SK-N-SH (cell line): ENCODE data around the gene TNFRSF11A. TPM values are rescaled to one million over a fixed set of nuclear protein-coding genes. Genes with fewer than 3 reads are reported as not detected.

Experiments used
- CTCF ChIA-PET: fragments of 300-600, 350-600 bp; formaldehyde crosslinking; extraction: SDS; loops from one replicate; lab custom pipeline; 2021; lab: Yijun Ruan, JAX
- POLR2A ChIA-PET: fragments of 350-600 bp; sonication (Branson Sonifier 250); formaldehyde crosslinking; extraction: SDS; loops from one replicate; lab custom pipeline; 2020; ENCODE audit warnings: antibody characterized with exemption, inconsistent platforms; lab: Yijun Ruan, JAX
- DNase-seq: peaks from one replicate; pipeline ENCODE4 v3.0.0; 2012
- H2AFZ ChIP-seq: fragments of 200-600 bp; sonication (generic); 2 replicates; pipeline ENCODE4 v1.8.1; 2016; ENCODE audit warnings: antibody characterized with exemption, mild to moderate bottlenecking, low read depth
- H3F3A ChIP-seq: fragments of 200-600 bp; sonication (generic); replicated peaks from 2 replicates; pipeline ENCODE3; 2016; ENCODE audit warnings: antibody characterized with exemption, mild to moderate bottlenecking; ENCODE audit not compliant: insufficient read depth
- H3K27ac ChIP-seq, 2 experiments: fragments of 200-500 bp in 1 of 2; fragments of 200-600 bp in 1 of 2; sonication (Bioruptor generic) in 1 of 2; sonication (generic), shearing (Covaris generic) in 1 of 2; 2 replicates each; pipeline versions ENCODE4 v1.5.1 to v1.6.1; 2014 to 2016; ENCODE audit warnings: low read depth in 2 of 2, inconsistent platforms in 1 of 2, low read length in 1 of 2, mild to moderate bottlenecking in 1 of 2, mixed read lengths in 1 of 2
- H3K27me3 ChIP-seq: fragments of 200-600 bp; sonication (generic), shearing (Covaris generic); 2 replicates; pipeline ENCODE4 v1.6.1; 2016; ENCODE audit warnings: mixed run types; ENCODE audit not compliant: insufficient read depth
- H3K36me3 ChIP-seq, 2 experiments: fragments of 200-500 bp in 1 of 2; fragments of 200-600 bp in 1 of 2; sonication (Bioruptor generic) in 1 of 2; sonication (generic) in 1 of 2; replicated peaks in 1 of 2; 2 replicates each; pipeline versions ENCODE3 to v1.5.1; 2014 to 2016; ENCODE audit warnings: low read length in 1 of 2, mild to moderate bottlenecking in 1 of 2; ENCODE audit not compliant: insufficient read depth in 2 of 2, control insufficient read depth in 1 of 2
- H3K4me1 ChIP-seq, 2 experiments: fragments of 200-500 bp in 1 of 2; fragments of 200-600 bp in 1 of 2; sonication (Bioruptor generic) in 1 of 2; sonication (generic), shearing (Covaris generic) in 1 of 2; 2 replicates each; pipeline versions ENCODE4 v1.5.1 to v1.6.1; 2014 to 2016; ENCODE audit warnings: low read depth in 1 of 2, low read length in 1 of 2, mixed run types in 1 of 2; ENCODE audit not compliant: insufficient read depth in 2 of 2, control insufficient read depth in 1 of 2
- H3K4me2 ChIP-seq: fragments of 200-600 bp; sonication (generic), shearing (Covaris generic); 2 replicates; pipeline ENCODE4 v1.6.1; 2017; ENCODE audit warnings: mixed run types
- H3K4me3 ChIP-seq, 2 experiments: fragments of 200-500 bp in 1 of 2; fragments of 200-600 bp in 1 of 2; sonication (Bioruptor generic) in 1 of 2; sonication (generic), shearing (Covaris generic) in 1 of 2; 2 replicates each; pipeline versions ENCODE4 v1.5.1 to v1.8.1; 2014 to 2016; ENCODE audit warnings: low read depth in 2 of 2, inconsistent platforms in 1 of 2, low read length in 1 of 2, mild to moderate bottlenecking in 1 of 2, mixed read lengths in 1 of 2, moderate library complexity in 1 of 2
- H3K79me2 ChIP-seq: fragments of 200-600 bp; sonication (generic); 2 replicates; pipeline ENCODE4 v1.8.1; 2017; ENCODE audit warnings: mild to moderate bottlenecking; ENCODE audit not compliant: insufficient read depth
- H3K9ac ChIP-seq: fragments of 200-600 bp; sonication (generic); 2 replicates; pipeline ENCODE4 v1.6.1; 2017; ENCODE audit warnings: mixed run types
- H3K9me2 ChIP-seq: fragments of 200-600 bp; sonication (generic); 2 replicates; pipeline ENCODE4 v1.6.1; 2017; ENCODE audit warnings: mixed run types
- H3K9me3 ChIP-seq: fragments of 200-600 bp; sonication (generic); 2 replicates; pipeline ENCODE4 v1.6.1; 2017; ENCODE audit warnings: mixed run types, mild to moderate bottlenecking, moderate library complexity
- H4K20me1 ChIP-seq: fragments of 200-600 bp; sonication (generic); 2 replicates; pipeline ENCODE4 v1.6.1; 2017; ENCODE audit warnings: mild to moderate bottlenecking, mixed run types; ENCODE audit not compliant: insufficient read depth
- ELF1 ChIP-seq: IDR thresholded peaks from 2 replicates; pipeline ENCODE4 v1.4.0; 2012
- EZH2phosphoT487 ChIP-seq: fragments of 200-600 bp; sonication (generic); IDR thresholded peaks from 2 replicates; pipeline ENCODE4 v1.6.1; 2017; ENCODE audit warnings: low read depth, mixed run types, mild to moderate bottlenecking, antibody characterized with exemption, moderate library complexity, borderline replicate concordance
- FOSL2 ChIP-seq: IDR thresholded peaks from 2 replicates; pipeline ENCODE4 v1.4.0; 2012; ENCODE audit warnings: low read depth, mild to moderate bottlenecking, moderate library complexity, borderline replicate concordance
- FOXJ3 ChIP-seq: sonication (generic); formaldehyde crosslinking; IDR thresholded peaks from 2 replicates; pipeline ENCODE4 v1.5.1; 2020; ENCODE audit warnings: mild to moderate bottlenecking, missing genetic modification reagents
- GABPA ChIP-seq: IDR thresholded peaks from 2 replicates; pipeline ENCODE4 v1.4.0; 2012; ENCODE audit warnings: low read depth, mild to moderate bottlenecking
- IRF3 ChIP-seq: fragments of 150-350 bp; IDR thresholded peaks from 2 replicates; pipeline ENCODE4 v1.6.1; 2016; ENCODE audit warnings: mild to moderate bottlenecking, low read depth, low read length
- MXI1 ChIP-seq: IDR thresholded peaks from 2 replicates; pipeline ENCODE4 v1.6.1; 2012; ENCODE audit warnings: mild to moderate bottlenecking, low read depth, low read length, improper control_type of control experiment
- POLR2AphosphoS5 ChIP-seq: IDR thresholded peaks from 2 replicates; pipeline ENCODE4 v1.6.1; 2012; ENCODE audit warnings: low read depth, low read length
- RAD21 ChIP-seq: IDR thresholded peaks from 2 replicates; pipeline ENCODE4 v1.6.1; 2012; ENCODE audit warnings: mild to moderate bottlenecking, low read length
- RCOR1 ChIP-seq: fragments of 150-350 bp; IDR thresholded peaks from 2 replicates; pipeline ENCODE4 v1.6.1; 2017; ENCODE audit warnings: antibody characterized with exemption, low read length
- RFX5 ChIP-seq: IDR thresholded peaks from 2 replicates; pipeline ENCODE4 v1.6.1; 2012; ENCODE audit warnings: mild to moderate bottlenecking, improper control_type of control experiment, low read length
- RXRA ChIP-seq: IDR thresholded peaks from 2 replicates; pipeline ENCODE4 v1.4.0; 2012; ENCODE audit warnings: low read depth, mild to moderate bottlenecking, borderline replicate concordance
- SIN3A ChIP-seq: IDR thresholded peaks from 2 replicates; pipeline ENCODE4 v1.6.1; 2012; ENCODE audit warnings: low read depth, mild to moderate bottlenecking, low read length, moderate library complexity, borderline replicate concordance
- SMC3 ChIP-seq: IDR thresholded peaks from 2 replicates; pipeline ENCODE4 v1.6.1; 2012; ENCODE audit warnings: low read depth, low read length, improper control_type of control experiment
- TAF1 ChIP-seq: IDR thresholded peaks from 2 replicates; pipeline ENCODE4 v1.6.1; 2012; ENCODE audit warnings: low read depth, mild to moderate bottlenecking, low read length, moderate library complexity, borderline replicate concordance
- TCF12 ChIP-seq: IDR thresholded peaks from 2 replicates; pipeline ENCODE4 v1.4.0; 2012
- TEAD4 ChIP-seq: IDR thresholded peaks from 2 replicates; pipeline ENCODE4 v1.4.0; 2012; ENCODE audit warnings: mild to moderate bottlenecking, borderline replicate concordance; ENCODE audit not compliant: insufficient read depth
- YY1 ChIP-seq: IDR thresholded peaks from 2 replicates; pipeline ENCODE4 v1.4.0; 2012; ENCODE audit warnings: low read depth, mild to moderate bottlenecking
- WGBS: methylation state at CpG from one replicate; pipeline ENCODE4 v1.1.6; 2017; ENCODE audit warnings: low lambda C conversion rate; 5-methylcytosine and 5-hydroxymethylcytosine counted together
- polyA plus RNA-seq, 3 experiments: library from polyadenylated mRNA; depleted of rRNA; stranded (reverse); fragments of >200 nt; gene quantifications; 2 replicates each; pipeline ENCODE4 v1.2.3, GENCODE V29; 2012
- TF ChIP-seq, protein P1 (sequence below): fragments of 200-600 bp; sonication (generic); IDR thresholded peaks from 2 replicates; pipeline ENCODE4 v1.6.1; 2017; ENCODE audit warnings: antibody characterized with exemption, mild to moderate bottlenecking, moderate library complexity
- TF ChIP-seq, protein P2 (sequence below): IDR thresholded peaks from 2 replicates; pipeline ENCODE4 v1.4.0; 2012; ENCODE audit warnings: low read depth, borderline replicate concordance

The TNFRSF11A gene
- polyA plus RNA-seq, 1 of the 3 experiments (the other 2 are of a cell fraction), result 5.1 TPM

DNA sequence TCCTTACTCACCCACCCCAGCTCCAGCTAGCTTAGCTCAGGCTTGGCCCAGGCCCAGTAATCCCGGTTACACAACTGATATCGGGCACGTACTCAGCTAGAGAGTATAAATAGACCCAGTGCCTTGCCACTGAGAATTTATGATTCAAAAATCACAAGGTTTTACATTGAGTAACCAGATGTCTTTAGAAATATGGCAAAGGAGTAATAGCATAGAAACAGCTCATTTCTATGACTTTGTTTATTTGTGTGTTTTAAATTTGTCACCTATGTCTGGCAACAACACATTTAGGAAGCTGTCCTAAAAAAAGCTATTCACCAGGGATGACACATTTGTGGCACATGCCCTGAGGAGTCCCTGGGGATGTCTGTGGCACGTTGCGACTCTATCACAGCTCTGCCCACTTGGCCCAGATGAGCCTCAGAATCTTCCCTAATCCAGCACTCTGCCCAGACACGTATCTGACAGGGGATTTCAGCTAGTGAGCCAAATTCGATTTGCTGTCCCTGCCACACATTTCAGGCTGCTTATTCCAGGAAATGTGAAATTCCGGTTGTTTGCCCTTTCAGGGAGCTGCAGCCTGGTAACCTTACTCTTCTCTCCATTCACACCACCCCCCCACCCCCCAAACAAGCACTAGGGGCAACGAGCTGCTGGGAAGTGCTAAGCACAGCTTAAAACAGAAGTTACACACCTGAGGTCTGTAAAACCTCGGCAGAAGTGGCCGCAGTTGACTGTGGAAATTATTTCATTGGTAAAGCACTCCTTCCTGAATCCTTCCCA lies 112.3 kb downstream of the TNFRSF11A start:
- H2AFZ ChIP-seq, result no peak overlapping the region
- no peak overlapping the region for H3K9ac ChIP-seq
- H4K20me1 ChIP-seq, result no peaks in the 10 kb centered on the region
- H3K27ac ChIP-seq, result peak overlapping the region in 1 of 2 experiments; percentile 53; a peak in 1 of 4 replicates
- peak overlapping the region; percentile 23; the same call in 1 of the 2 replicates for H3K4me2 ChIP-seq
- no peaks in the 10 kb centered on the region for H3F3A ChIP-seq
- CTCF ChIA-PET, result interaction anchor here (0.9 to 4.8 kb wide), 5 partner anchors 9 to 545 kb away, joined by 3 to 37 read pairs (median 7); no protein-coding TSS in a partner anchor
- H3K4me1 ChIP-seq, result peaks cover 10 to 16% of the 10 kb centered on the region in 2 experiments; a peak in 2 of 4 replicates
- no peaks in the 10 kb centered on the region for H3K9me2 ChIP-seq
- H3K4me3 ChIP-seq, result no peak overlapping the region
- no peaks in the 10 kb centered on the region for H3K9me3 ChIP-seq
- H3K27me3 ChIP-seq, result no peaks in the 10 kb centered on the region
- no peaks in the 10 kb centered on the region for H3K36me3 ChIP-seq
- TF ChIP-seq SIN3A (no peak), GABPA (no peak), RXRA (no peak), FOXJ3 (CRISPR knock-in tag) (no peak), TCF12 (no peak), EZH2phosphoT487 (no peak), RFX5 (no peak), RCOR1 (no peak), RAD21 (no peak)
- TF ChIP-seq, protein P1, sequence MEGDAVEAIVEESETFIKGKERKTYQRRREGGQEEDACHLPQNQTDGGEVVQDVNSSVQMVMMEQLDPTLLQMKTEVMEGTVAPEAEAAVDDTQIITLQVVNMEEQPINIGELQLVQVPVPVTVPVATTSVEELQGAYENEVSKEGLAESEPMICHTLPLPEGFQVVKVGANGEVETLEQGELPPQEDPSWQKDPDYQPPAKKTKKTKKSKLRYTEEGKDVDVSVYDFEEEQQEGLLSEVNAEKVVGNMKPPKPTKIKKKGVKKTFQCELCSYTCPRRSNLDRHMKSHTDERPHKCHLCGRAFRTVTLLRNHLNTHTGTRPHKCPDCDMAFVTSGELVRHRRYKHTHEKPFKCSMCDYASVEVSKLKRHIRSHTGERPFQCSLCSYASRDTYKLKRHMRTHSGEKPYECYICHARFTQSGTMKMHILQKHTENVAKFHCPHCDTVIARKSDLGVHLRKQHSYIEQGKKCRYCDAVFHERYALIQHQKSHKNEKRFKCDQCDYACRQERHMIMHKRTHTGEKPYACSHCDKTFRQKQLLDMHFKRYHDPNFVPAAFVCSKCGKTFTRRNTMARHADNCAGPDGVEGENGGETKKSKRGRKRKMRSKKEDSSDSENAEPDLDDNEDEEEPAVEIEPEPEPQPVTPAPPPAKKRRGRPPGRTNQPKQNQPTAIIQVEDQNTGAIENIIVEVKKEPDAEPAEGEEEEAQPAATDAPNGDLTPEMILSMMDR, result no peak
- POLR2A ChIA-PET, result interaction anchor here (0.7 kb wide), 1 partner anchor 24 kb away, joined by 3 read pairs; no protein-coding TSS in a partner anchor
- DNase-seq, result peak; percentile 39
- 35% methylated on average over 10 of the region's 11 CpGs for WGBS
- no peaks in the 10 kb centered on the region for H3K79me2 ChIP-seq

DNA sequence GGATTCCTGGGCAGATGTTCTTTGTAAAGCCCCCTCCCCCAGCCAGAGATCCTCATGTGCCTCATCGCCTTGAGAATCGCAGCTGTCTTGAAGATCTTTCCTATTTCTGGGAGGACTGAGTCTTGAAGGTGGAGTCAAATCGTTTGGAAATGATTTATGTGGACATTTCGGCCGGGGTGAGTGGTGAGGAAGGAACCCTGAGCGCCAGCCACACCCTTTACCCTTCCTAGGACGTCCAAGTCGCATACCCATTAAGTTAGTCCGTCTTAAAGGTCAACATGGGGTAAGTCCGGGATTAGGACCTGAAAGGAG lies 112.9 kb downstream of the TNFRSF11A start:
- DNase-seq, result no peak
- CTCF ChIA-PET, result interaction anchor here (1.3 to 4.8 kb wide), 3 partner anchors 12 to 148 kb away, joined by 7 to 37 read pairs (median 9); no protein-coding TSS in a partner anchor
- 86% methylated on average over 10 of the region's 10 CpGs for WGBS
- Histone ChIP-seq H3K4me3 (no peak overlapping the region), H3K9me3 (no peaks in the 10 kb centered on the region), H3K9me2 (no peaks in the 10 kb centered on the region), H3K27me3 (no peaks in the 10 kb centered on the region), H3K4me2 (0 out of 2 replicates have a peak overlapping the region, but pooled peaks have one; percentile 23), H3K79me2 (no peaks in the 10 kb centered on the region), H2AFZ (no peak overlapping the region), H3F3A (no peaks in the 10 kb centered on the region), H3K9ac (no peak overlapping the region), H4K20me1 (no peaks in the 10 kb centered on the region), H3K4me1 (peaks cover 10 to 16% of the 10 kb centered on the region in 2 experiments; a peak in 2 of 4 replicates), H3K36me3 (no peaks in the 10 kb centered on the region), H3K27ac (peak overlapping the region in 1 of 2 experiments; percentile 53; a peak in 1 of 4 replicates)
- POLR2A ChIA-PET, result no interaction called here
- TF ChIP-seq RFX5 (no peak), YY1 (no peak), IRF3 (no peak), POLR2AphosphoS5 (no peak), TAF1 (no peak), FOXJ3 (CRISPR knock-in tag) (no peak), MXI1 (no peak), FOSL2 (no peak), ELF1 (no peak), TEAD4 (no peak), SMC3 (no peak)
- TF ChIP-seq, protein P1, result no peak
- TF ChIP-seq, protein P2, sequence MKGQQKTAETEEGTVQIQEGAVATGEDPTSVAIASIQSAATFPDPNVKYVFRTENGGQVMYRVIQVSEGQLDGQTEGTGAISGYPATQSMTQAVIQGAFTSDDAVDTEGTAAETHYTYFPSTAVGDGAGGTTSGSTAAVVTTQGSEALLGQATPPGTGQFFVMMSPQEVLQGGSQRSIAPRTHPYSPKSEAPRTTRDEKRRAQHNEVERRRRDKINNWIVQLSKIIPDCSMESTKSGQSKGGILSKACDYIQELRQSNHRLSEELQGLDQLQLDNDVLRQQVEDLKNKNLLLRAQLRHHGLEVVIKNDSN, result no peak
